NCI-H2107 treated with DMSO at 0.1 percent for 48 hours (cell line): Measurements from ENCODE around the gene TTC13.

Experiments used
- DNase-seq: peaks from one replicate; lab custom pipeline; 2025; ENCODE audit not compliant: unreplicated experiment; lab: John Stamatoyannopoulos, UW

TTC13 gene

GRCh38 chr1:230950404-230950803 is 28.3 kb downstream of the TTC13 start:
- no peak for DNase-seq

DNA sequence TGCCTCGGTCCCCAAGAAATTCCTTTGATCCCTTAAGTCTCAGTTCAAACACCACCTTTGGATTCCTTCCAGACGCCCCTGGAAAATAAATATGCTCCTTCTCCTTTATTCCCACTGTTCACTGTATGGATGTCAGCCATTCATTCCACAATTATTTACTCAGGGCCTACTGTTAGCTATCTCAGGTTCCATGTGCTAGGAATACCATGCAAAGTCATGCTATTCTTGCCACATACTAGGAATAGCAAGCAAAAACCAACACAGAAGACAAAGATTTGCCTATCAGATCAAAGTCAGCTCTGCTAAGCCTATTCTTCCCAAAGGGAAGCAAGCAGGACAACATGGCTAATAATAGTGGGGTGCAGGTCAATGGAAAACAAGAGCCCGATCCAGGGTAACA is 29.8 kb downstream of the TTC13 start:
- DNase-seq, result no peak

- no peak for DNase-seq
These were observed 30.4 kb downstream of the TTC13 start for GRCh38 chr1:230948301-230948700.

DNA sequence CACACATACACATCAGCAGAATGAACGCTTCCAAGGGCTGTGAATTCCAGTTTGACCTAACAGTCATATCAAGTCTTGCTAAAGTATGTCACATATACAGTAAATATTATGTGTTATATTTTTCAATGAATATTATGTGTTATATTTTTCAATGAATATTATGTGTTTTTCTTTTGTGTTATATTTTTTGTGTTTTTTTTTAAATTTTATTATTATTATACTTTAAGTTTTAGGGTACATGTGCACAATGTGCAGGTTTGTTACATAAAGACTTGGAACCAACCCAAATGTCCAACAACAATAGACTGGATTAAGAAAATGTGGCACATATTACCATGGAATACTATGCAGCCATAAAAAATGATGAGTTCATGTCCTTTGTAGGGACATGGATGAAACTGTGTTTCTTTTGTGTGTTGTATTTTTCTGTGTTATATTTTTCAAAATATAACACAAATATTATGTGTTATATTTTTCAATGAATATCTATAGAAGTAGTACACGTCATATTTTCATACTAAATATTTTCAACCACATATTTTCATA is 35.5 kb downstream of the TTC13 start:
- no peak for DNase-seq

DNA sequence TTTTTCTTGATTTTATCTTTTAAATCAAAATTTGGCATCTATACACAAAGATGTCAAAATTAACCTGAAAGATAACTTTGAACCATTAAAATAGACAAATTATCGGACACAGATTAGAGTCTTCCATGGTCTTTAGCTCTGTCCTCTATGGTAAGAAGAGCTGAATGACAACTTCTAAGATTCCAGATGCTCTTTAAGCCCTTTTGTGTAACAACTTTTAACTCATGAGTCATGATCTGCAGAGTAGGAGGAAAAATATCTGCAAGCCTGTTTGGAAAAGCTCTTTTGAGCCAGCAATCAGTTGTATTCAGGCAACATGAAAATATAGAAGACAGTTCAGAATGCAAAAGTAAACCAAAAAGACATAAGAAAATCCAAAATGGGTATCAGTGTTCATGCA is 37.8 kb downstream of the TTC13 start:
- DNase-seq, result no peak

GRCh38 chr1:230939806-230940489 is 38.7 kb downstream of the TTC13 start:
- DNase-seq, result no peak

DNA sequence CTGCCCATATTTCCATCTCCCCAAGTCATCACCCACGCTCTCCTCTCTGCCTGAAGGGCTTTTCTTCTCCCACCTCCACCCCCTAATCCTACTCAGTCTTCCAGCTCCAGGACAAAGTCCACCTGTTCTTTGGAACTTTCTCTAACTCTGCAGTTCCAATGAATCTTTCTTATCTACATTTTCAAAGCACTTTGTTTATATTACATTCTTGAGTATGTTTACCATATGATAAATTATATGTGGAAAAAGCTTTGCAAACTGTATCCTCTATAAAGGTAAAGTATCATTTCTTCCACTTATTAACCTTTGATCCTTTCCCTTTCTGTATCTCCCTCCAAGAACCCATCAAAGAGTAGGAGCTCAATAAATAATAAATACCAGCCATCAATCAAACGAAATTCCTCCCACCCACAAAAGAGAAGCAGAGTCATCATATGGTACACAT is 39.7 kb downstream of the TTC13 start:
- DNase-seq, result no peak

DNA sequence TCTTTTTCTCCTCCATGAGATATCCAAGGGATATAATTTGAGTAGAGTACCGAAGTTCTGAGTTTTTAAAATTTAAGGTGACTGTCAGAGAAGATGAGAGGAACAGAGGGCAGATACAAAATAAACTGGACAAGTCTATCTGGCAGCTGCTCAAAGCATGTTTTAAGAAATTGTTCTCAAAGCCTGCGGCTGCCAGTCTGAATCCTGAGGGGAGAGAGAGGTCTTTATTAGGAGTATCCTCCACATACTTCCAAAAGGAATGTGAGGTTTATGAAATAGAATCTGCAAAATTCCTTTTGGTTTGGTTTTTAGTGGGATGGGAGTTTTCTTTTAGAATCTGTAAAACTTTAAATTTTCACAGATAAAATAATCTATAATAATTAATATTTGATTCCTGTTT is 41.3 kb downstream of the TTC13 start:
- no peak for DNase-seq

- DNase-seq, result no peak
These were observed 42.2 kb downstream of the TTC13 start for GRCh38 chr1:230936475-230936874.

- no peak for DNase-seq
These were observed 42.8 kb downstream of the TTC13 start for GRCh38 chr1:230935852-230936251.

DNA sequence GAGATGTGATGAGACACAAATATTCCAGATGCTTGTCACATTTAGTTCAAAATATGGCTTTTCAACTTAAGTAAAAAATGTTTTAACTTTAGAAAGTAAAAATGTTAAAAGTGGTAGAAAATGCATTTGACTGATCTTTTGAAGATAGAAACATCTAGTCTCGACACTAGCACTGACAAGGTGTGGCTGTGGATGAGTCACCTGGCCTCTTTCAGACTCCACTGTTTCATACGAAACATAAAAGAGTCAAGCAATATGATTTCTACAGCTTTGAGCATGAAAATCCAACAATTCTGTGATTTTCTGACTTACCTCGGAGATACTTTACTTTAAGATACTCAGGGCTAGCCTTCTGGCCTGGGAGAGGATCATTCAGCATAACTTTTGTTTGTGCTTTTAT is 47.7 kb downstream of the TTC13 start:
- no peak for DNase-seq

DNA sequence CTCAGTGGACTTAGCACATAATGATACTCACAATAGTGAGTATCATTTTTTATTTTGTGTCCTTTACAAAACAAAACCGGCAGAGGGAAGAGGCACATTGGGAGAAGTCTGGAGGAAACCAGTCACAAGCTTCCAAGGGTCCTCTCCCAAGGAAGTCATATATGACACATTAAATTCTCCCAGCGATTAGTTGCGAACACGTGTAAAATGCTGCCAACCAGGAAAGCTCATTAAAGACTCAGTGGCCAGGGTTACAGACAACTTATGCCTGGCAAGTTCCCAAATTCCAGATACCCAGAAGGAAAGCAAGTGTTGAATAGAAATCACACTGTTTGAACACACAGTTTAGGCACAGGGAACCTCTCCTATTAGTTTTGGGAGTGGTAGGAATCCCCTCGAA is 52.5 kb downstream of the TTC13 start:
- no peak for DNase-seq

GRCh38 chr1:230925608-230926007 is 53.1 kb downstream of the TTC13 start:
- DNase-seq, result no peak

GRCh38 chr1:230923176-230923575 is 55.5 kb downstream of the TTC13 start:
- no peak for DNase-seq

DNA sequence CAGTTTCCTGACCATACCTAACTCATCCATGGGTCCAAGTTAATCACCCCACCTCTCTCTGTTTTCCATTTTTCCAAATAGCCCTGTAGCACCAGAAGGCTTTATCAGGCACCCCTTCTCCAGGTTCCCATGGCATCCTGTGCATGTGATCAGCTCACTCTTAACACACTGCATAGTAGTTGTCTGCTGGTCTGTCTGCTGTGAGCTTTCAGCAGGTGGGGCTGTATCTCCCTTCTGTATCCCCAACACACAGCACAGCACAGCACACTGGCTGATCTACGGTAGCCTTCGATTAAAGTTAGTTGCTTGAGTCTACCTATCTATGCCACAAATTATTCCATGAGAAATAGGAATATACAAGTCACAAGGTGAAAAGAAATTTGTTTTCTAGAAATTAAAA is 56.0 kb downstream of the TTC13 start:
- DNase-seq, result no peak

GRCh38 chr1:230919207-230919606 is 59.5 kb downstream of the TTC13 start:
- DNase-seq, result no peak

GRCh38 chr1:230917284-230918135 is 61.2 kb downstream of the TTC13 start:
- peak; percentile 55 for DNase-seq

DNA sequence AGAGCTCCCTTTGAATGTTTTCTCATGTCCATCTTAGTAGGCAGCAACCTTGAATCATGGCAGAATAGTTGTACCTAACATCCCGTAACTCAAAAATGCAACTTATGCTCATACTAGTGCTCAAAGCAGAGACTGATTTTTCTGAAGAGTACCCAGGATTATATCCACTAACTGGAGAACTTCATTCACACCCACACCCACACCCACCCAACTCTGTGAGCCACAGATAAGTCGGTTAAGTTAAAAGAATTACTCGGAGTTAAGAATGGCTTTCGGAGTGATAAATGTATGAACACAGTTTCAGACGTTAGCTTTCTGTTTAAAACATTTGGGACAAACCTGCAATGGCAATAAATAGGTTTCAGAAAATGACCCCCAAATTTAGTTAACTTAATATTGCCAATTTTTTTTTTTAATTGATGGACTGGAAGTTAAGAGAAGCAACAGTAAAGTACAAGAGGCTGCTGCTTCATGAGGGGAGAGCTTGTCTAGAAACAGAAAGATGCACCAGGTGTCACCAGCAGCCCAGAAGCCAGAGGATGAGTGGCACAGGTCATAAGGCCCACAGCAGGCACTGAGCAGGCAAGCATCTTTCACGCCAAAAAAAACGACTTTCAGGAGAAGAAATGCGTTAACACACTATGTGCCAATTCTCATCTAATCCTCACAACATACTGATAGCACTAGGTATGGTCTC is 61.9 kb downstream of the TTC13 start:
- DNase-seq, result no peak

DNA sequence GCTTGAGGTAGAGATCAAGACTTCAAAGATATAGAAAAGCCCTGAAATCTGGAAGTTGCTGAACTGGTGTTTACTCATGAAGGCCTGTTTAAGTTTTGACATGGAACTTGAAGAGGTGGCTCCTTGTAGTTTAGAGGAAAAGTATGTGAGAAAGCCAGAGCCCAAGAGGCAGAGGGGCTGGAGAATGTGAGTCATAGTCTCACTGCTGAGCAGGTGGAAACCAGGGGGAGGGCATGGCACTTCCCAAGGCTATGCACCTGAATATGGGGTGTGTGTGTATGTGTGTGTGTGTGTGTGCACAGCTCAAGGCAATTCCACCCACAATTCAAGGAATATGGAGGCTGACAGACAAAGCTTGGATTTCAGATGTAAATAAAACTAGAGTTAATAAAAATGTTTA is 63.6 kb downstream of the TTC13 start:
- no peak for DNase-seq

- DNase-seq, result no peak
These were observed 65.2 kb downstream of the TTC13 start for GRCh38 chr1:230913496-230913895.

DNA sequence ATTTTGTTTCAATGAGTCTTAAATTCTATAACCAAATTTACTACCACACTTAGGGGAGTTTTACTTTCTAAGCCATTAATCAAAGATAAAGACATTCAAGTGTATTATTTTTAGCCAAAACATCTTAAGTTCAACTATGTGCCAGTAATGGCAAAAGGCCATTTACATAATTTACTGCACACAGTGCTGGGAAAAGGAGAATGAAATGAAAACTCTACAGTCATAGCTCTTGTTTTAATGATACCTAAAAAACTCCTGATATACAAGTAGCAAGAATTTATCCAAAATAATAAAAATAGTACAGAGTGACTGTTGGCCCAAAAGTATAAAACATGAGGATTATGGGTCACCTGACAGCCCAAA is 67.9 kb downstream of the TTC13 start:
- no peak for DNase-seq
